A673 (cell line): Measurements from ENCODE around the gene HMBS. TPM values are rescaled to one million over a fixed set of nuclear protein-coding genes. Genes with fewer than 3 reads are reported as not detected.

Source experiments
- BruUV-seq: library from RNA; stranded (reverse); fragments of 400-500 nt; replicated peaks from 2 replicates; lab custom pipeline; 2021; lab: Mats Ljungman, UMichigan
- CTCF ChIA-PET: fragments of 300-600 bp; sonication (Branson Sonifier 250); formaldehyde crosslinking; loops from one replicate; lab custom pipeline; 2022; ENCODE audit warnings: antibody characterized with exemption; lab: Charles Lee
- POLR2A ChIA-PET: fragments of 300-600 bp; sonication (Branson Sonifier 250); formaldehyde crosslinking; loops from one replicate; lab custom pipeline; 2022; ENCODE audit warnings: antibody characterized with exemption; ENCODE audit not compliant: low non-redundant PET; lab: Charles Lee
- DNase-seq: peaks from one replicate; pipeline ENCODE4 v3.0.0-alpha.2; 2015; ENCODE audit warnings: low spot score
- H3K27ac ChIP-seq: fragments of 200-600 bp; sonication (generic); 2 replicates; pipeline ENCODE4 v1.5.1; 2016; ENCODE audit warnings: mixed run types, low read depth, mild to moderate bottlenecking, mixed read lengths, antibody characterized with exemption, low read length; ENCODE audit not compliant: poor library complexity, severe bottlenecking
- H3K27me3 ChIP-seq: fragments of 200-600 bp; sonication (generic); replicated peaks from 2 replicates; pipeline ENCODE4 v1.6.1; 2017; ENCODE audit warnings: mixed run types, low read depth, mild to moderate bottlenecking, mixed read lengths, antibody characterized with exemption, low read length; ENCODE audit not compliant: insufficient read depth, poor library complexity
- H3K36me3 ChIP-seq: fragments of 200-600 bp; sonication (generic); 2 replicates; pipeline ENCODE4 v1.6.1; 2016; ENCODE audit warnings: mixed run types, mild to moderate bottlenecking, mixed read lengths, antibody characterized with exemption, low read length; ENCODE audit not compliant: insufficient read depth, poor library complexity, severe bottlenecking
- H3K4me1 ChIP-seq: fragments of 200-600 bp; sonication (generic); 2 replicates; pipeline ENCODE4 v1.6.1; 2017; ENCODE audit warnings: mixed run types, mild to moderate bottlenecking, mixed read lengths, antibody characterized with exemption, low read length; ENCODE audit not compliant: insufficient read depth, poor library complexity, severe bottlenecking
- H3K4me3 ChIP-seq: fragments of 200-600 bp; sonication (generic); 2 replicates; pipeline ENCODE4 v1.5.1; 2016; ENCODE audit warnings: low read depth, mixed run types, mild to moderate bottlenecking, mixed read lengths, low read length; ENCODE audit not compliant: poor library complexity, severe bottlenecking
- H3K9me3 ChIP-seq: fragments of 200-600 bp; sonication (generic); 2 replicates; pipeline ENCODE4 v1.6.1; 2016; ENCODE audit warnings: mixed run types, low read depth, mild to moderate bottlenecking, mixed read lengths, antibody characterized with exemption, low read length; ENCODE audit not compliant: poor library complexity, severe bottlenecking
- EZH2 ChIP-seq: fragments of 200-600 bp; sonication (generic); IDR thresholded peaks from 2 replicates; pipeline ENCODE4 v1.6.1; 2017; ENCODE audit warnings: borderline replicate concordance, low read depth, mild to moderate bottlenecking, mixed read lengths, antibody characterized with exemption, low read length; ENCODE audit not compliant: poor library complexity, severe bottlenecking
- intact Hi-C: fragments of 100-400 bp; cut with micrococcal nuclease; formaldehyde crosslinking; loops from one replicate; pipeline ENCODE4 v1.10.0; 2022; ENCODE audit not compliant: unreplicated experiment
- total RNA-seq: library from RNA; stranded (reverse); gene quantifications from 2 replicates; pipeline ENCODE4 v1.2.3, GENCODE V29; 2021
- TF ChIP-seq, protein P1 (sequence below): fragments of 300-800, 200-600 bp; sonication (generic); conservative IDR thresholded peaks from 2 replicates; pipeline ENCODE4 v1.5.1; 2017; ENCODE audit warnings: low read depth, mild to moderate bottlenecking, antibody characterized with exemption, low read length, moderate library complexity, mixed read lengths

HMBS gene
- total RNA-seq, 1 experiment from 2014 or later = 72.5 TPM

DNA sequence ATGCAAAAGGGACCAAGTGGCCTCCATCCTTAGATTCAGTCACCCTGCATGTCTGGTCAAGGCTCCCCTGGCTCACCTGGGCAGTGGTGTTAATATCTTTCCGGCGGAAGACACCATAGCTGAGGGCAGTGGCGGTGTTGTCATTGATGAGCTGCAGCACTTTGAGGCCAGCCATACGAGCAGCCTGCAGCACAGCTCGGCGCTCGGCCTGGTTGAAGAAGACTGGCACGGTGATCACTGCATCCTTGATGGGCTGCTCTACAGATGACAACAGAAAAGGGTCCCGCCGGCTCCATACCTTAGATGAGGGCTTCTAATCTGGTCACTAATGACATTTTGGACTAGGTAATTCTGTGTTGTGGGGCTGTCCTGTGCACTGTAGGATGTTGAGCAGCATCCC, 30.3 kb upstream of the HMBS start:
- ChIA-PET POLR2A (no interaction called here), CTCF (no interaction called here)
- peaks cover 64% of the 10 kb centered on the region for H3K36me3 ChIP-seq
- TF ChIP-seq EZH2 = no peak
- TF ChIP-seq, protein P1, sequence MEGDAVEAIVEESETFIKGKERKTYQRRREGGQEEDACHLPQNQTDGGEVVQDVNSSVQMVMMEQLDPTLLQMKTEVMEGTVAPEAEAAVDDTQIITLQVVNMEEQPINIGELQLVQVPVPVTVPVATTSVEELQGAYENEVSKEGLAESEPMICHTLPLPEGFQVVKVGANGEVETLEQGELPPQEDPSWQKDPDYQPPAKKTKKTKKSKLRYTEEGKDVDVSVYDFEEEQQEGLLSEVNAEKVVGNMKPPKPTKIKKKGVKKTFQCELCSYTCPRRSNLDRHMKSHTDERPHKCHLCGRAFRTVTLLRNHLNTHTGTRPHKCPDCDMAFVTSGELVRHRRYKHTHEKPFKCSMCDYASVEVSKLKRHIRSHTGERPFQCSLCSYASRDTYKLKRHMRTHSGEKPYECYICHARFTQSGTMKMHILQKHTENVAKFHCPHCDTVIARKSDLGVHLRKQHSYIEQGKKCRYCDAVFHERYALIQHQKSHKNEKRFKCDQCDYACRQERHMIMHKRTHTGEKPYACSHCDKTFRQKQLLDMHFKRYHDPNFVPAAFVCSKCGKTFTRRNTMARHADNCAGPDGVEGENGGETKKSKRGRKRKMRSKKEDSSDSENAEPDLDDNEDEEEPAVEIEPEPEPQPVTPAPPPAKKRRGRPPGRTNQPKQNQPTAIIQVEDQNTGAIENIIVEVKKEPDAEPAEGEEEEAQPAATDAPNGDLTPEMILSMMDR = no peak
- BruUV-seq = no TSS peak
- H3K9me3 ChIP-seq = no peaks in the 10 kb centered on the region
- no peak overlapping the region for H3K27ac ChIP-seq
- intact Hi-C loops = no loop called here
- H3K4me1 ChIP-seq = peaks cover 13% of the 10 kb centered on the region
- H3K4me3 ChIP-seq = no peak overlapping the region
- no peak for DNase-seq
- H3K27me3 ChIP-seq = no peaks in the 10 kb centered on the region

GRCh38 chr11:119055901-119056300, 28.8 kb upstream of the HMBS start:
- no peaks in the 10 kb centered on the region for H3K9me3 ChIP-seq
- peaks cover 13% of the 10 kb centered on the region for H3K4me1 ChIP-seq
- DNase-seq = peak; percentile 60
- ChIA-PET CTCF (interaction anchor here (0.5 to 0.8 kb wide), 3 partner anchors 9 to 65 kb away, joined by 3 to 7 read pairs (median 3); no protein-coding TSS in a partner anchor), POLR2A (interaction anchor here (0.5 to 0.7 kb wide), 4 partner anchors 10 to 341 kb away, joined by 3 to 5 read pairs (median 4); no protein-coding TSS in a partner anchor)
- peak overlapping the region; percentile 82 for H3K4me3 ChIP-seq
- no peaks in the 10 kb centered on the region for H3K27me3 ChIP-seq
- H3K27ac ChIP-seq = peak overlapping the region; percentile 96
- TF ChIP-seq EZH2 = no peak
- TF ChIP-seq, protein P1 = 0 out of 2 replicates have a peak, but pooled peaks have one; percentile 33
- BruUV-seq = no TSS peak
- intact Hi-C loops = loop anchor here (2.0 kb wide), 1 partner anchor 141 kb away; no protein-coding TSS in a partner anchor
- peaks cover 50% of the 10 kb centered on the region for H3K36me3 ChIP-seq

DNA sequence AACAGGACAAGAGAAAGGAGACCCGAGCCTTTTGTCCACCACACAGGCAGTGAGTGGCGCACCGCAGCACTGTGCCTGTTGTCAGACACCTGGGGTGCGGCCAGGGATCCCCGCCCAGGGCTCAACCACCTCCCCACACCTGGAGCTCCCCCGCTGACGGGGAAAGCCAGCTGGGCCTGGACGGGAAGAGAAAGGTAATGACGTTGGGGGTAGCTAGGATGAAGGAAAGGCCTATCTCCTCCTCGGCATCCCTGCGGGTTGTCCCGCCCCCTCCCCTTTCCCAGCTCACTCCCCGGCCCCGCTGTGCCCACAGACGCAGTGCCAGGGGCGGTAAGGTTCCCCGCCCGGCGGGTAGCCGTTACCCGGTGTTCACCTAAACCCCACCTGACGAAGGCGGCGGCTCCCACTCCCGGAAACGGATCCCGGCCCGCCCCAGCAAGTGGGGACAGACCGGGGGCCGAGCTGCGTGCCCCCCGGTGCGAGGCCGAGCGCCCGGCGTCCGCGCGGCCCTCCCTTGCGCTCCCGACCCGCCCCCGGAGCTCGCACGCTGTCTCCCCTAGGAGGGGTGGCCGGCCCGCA, 28.2 kb upstream of the HMBS start:
- H3K36me3 ChIP-seq = peaks cover 43% of the 10 kb centered on the region
- peaks cover 13% of the 10 kb centered on the region for H3K4me1 ChIP-seq
- no TSS peak for BruUV-seq
- DNase-seq = peak; percentile 46
- H3K9me3 ChIP-seq = no peaks in the 10 kb centered on the region
- TF ChIP-seq, protein P1 = no peak; the same call in 1 of the 2 replicates
- TF ChIP-seq EZH2 = no peak
- ChIA-PET POLR2A (interaction anchor here (0.5 to 0.7 kb wide), 3 partner anchors 11 to 341 kb away, joined by 4 to 5 read pairs (median 4); partner anchors contain the start of gene VPS11), CTCF (interaction anchor here (0.8 kb wide), 1 partner anchor 9 kb away, joined by 3 read pairs; no protein-coding TSS in a partner anchor)
- peak overlapping the region; percentile 82 for H3K4me3 ChIP-seq
- no peaks in the 10 kb centered on the region for H3K27me3 ChIP-seq
- intact Hi-C loops = loop anchor here (2.0 kb wide), 1 partner anchor 140 kb away; no protein-coding TSS in a partner anchor
- peak overlapping the region; percentile 96 for H3K27ac ChIP-seq
